ENCODE results near the gene TTBK1.

The TTBK1 gene

GRCh38 chr6:43307451-43308100 lies 64.3 kb downstream of the TTBK1 start:
- DNase-seq: no peak

- no peak for DNase-seq
Measured at GRCh38 chr6:43308101-43308989, 65.1 kb downstream of the TTBK1 start, which contains the start of gene CRIP3. Gene CRIP3 (minus strand): TSS chr6:43308826. CDS start chr6:43308792, 34 bp downstream.

- no peak for DNase-seq
Measured at GRCh38 chr6:43308990-43309477, 65.8 kb downstream of the TTBK1 start.

GRCh38 chr6:43310134-43310533 lies 66.9 kb downstream of the TTBK1 start:
- DNase-seq: no peak

- DNase-seq: peak; percentile 84
Measured at GRCh38 chr6:43310624-43311023, 67.3 kb downstream of the TTBK1 start.

- peak; percentile 90 for DNase-seq
Measured at GRCh38 chr6:43311666-43312065, 68.4 kb downstream of the TTBK1 start.

GRCh38 chr6:43313813-43314212 lies 70.5 kb downstream of the TTBK1 start:
- DNase-seq: no peak

GRCh38 chr6:43318011-43318410 lies 74.7 kb downstream of the TTBK1 start:
- peak; percentile 62 for DNase-seq

- peak; percentile 46 for DNase-seq
Measured at GRCh38 chr6:43325876-43326275, 82.6 kb downstream of the TTBK1 start.

GRCh38 chr6:43328528-43328927 lies 85.2 kb downstream of the TTBK1 start:
- no peak for DNase-seq

GRCh38 chr6:43331470-43331869 lies 88.2 kb downstream of the TTBK1 start:
- DNase-seq: no peak

GRCh38 chr6:43331891-43332290 lies 88.6 kb downstream of the TTBK1 start:
- peak; percentile 78 for DNase-seq

GRCh38 chr6:43334466-43335095 lies 91.3 kb downstream of the TTBK1 start:
- DNase-seq: peak; percentile 38

GRCh38 chr6:43335469-43335868 lies 92.2 kb downstream of the TTBK1 start:
- DNase-seq: no peak

GRCh38 chr6:43336382-43336781 lies 93.1 kb downstream of the TTBK1 start:
- DNase-seq: no peak

Measured in MV-4-11 (cell line).